KMS-11 (cell line): ENCODE measurements around the gene IZUMO1R.

Source experiments
- H2AFZ ChIP-seq: fragments of 200-600 bp; sonication (generic); 2 replicates; pipeline ENCODE4 v1.6.1; 2016; ENCODE audit warnings: antibody characterized with exemption, mixed run types, low read depth
- H3K27ac ChIP-seq: fragments of 200-600 bp; sonication (generic); 2 replicates; pipeline ENCODE4 v1.6.1; 2016; ENCODE audit warnings: mild to moderate bottlenecking, mixed run types
- H3K27me3 ChIP-seq: fragments of 200-600 bp; sonication (generic); 2 replicates; pipeline ENCODE4 v1.6.1; 2017; ENCODE audit warnings: mild to moderate bottlenecking, low read depth, mixed run types, moderate library complexity; ENCODE audit not compliant: insufficient read depth
- H3K36me3 ChIP-seq: fragments of 200-600 bp; sonication (generic); 2 replicates; pipeline ENCODE4 v1.6.1; 2017; ENCODE audit warnings: mild to moderate bottlenecking, mixed run types; ENCODE audit not compliant: insufficient read depth
- H3K4me1 ChIP-seq: fragments of 200-600 bp; sonication (generic); 2 replicates; pipeline ENCODE4 v1.6.1; 2016; ENCODE audit warnings: mild to moderate bottlenecking, low read depth, mixed run types; ENCODE audit not compliant: poor library complexity, severe bottlenecking
- H3K4me2 ChIP-seq: fragments of 200-600 bp; sonication (generic); 2 replicates; pipeline ENCODE4 v1.7.0; 2016; ENCODE audit warnings: mild to moderate bottlenecking, mixed run types
- H3K4me3 ChIP-seq: fragments of 200-600 bp; sonication (generic); IDR thresholded peaks from 2 replicates; pipeline ENCODE4 v1.6.1; 2017; ENCODE audit warnings: low read depth, low read length, mixed read lengths; ENCODE audit not compliant: insufficient read depth
- H3K79me2 ChIP-seq: fragments of 200-600 bp; sonication (generic); 2 replicates; pipeline ENCODE4 v1.6.1; 2016; ENCODE audit warnings: low read depth, mixed run types; ENCODE audit not compliant: insufficient read depth
- H3K9ac ChIP-seq: fragments of 200-600 bp; sonication (generic); 2 replicates; pipeline ENCODE4 v1.6.1; 2016; ENCODE audit warnings: mild to moderate bottlenecking, mixed run types
- H4K20me1 ChIP-seq: fragments of 200-600 bp; sonication (generic); 2 replicates; pipeline ENCODE4 v1.6.1; 2016; ENCODE audit warnings: mild to moderate bottlenecking, mixed run types; ENCODE audit not compliant: insufficient read depth
- TF ChIP-seq, protein P1 (sequence below): fragments of 200-600 bp; sonication (generic); conservative IDR thresholded peaks from 2 replicates; pipeline ENCODE4 v1.6.1; 2017; ENCODE audit warnings: low read depth, mild to moderate bottlenecking, antibody characterized with exemption, low read length, moderate library complexity, mixed read lengths

Gene IZUMO1R

DNA sequence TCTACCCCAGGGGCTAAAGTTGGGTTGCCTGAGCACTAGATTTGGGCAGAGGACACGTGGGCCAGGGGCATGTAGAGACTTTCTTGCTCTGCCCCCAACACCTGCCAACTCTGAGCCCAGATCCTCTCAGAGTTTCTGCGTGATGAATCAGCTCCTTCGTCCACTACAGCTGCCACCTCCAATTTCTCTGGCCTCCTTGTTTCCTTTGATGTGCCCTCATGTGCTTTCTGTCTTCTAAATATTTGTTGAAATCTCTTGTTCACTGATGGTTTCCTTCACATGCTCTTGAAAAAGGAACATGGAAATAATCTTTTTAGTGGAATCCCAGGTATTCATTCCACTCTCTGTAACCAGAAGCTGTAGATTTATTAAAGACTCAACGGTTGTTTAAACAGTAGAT, 8.0 kb downstream of the IZUMO1R start:
- Histone ChIP-seq H2AFZ (no peak overlapping the region), H3K27ac (no peak overlapping the region), H3K4me2 (no peak overlapping the region), H3K36me3 (no peaks in the 10 kb centered on the region), H3K79me2 (no peaks in the 10 kb centered on the region), H3K4me3 (no peak overlapping the region), H4K20me1 (no peaks in the 10 kb centered on the region), H3K27me3 (no peaks in the 10 kb centered on the region), H3K4me1 (no peaks in the 10 kb centered on the region), H3K9ac (no peak overlapping the region)
- TF ChIP-seq, protein P1, sequence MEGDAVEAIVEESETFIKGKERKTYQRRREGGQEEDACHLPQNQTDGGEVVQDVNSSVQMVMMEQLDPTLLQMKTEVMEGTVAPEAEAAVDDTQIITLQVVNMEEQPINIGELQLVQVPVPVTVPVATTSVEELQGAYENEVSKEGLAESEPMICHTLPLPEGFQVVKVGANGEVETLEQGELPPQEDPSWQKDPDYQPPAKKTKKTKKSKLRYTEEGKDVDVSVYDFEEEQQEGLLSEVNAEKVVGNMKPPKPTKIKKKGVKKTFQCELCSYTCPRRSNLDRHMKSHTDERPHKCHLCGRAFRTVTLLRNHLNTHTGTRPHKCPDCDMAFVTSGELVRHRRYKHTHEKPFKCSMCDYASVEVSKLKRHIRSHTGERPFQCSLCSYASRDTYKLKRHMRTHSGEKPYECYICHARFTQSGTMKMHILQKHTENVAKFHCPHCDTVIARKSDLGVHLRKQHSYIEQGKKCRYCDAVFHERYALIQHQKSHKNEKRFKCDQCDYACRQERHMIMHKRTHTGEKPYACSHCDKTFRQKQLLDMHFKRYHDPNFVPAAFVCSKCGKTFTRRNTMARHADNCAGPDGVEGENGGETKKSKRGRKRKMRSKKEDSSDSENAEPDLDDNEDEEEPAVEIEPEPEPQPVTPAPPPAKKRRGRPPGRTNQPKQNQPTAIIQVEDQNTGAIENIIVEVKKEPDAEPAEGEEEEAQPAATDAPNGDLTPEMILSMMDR = no peak

GRCh38 chr11:94314064-94314463, 9.7 kb downstream of the IZUMO1R start:
- Histone ChIP-seq H3K27ac (no peak overlapping the region), H3K4me3 (no peak overlapping the region), H2AFZ (no peak overlapping the region), H3K36me3 (no peaks in the 10 kb centered on the region), H3K9ac (no peak overlapping the region), H3K79me2 (no peaks in the 10 kb centered on the region), H3K27me3 (no peaks in the 10 kb centered on the region), H4K20me1 (no peaks in the 10 kb centered on the region), H3K4me2 (no peak overlapping the region), H3K4me1 (no peaks in the 10 kb centered on the region)
- TF ChIP-seq, protein P1 = no peak

DNA sequence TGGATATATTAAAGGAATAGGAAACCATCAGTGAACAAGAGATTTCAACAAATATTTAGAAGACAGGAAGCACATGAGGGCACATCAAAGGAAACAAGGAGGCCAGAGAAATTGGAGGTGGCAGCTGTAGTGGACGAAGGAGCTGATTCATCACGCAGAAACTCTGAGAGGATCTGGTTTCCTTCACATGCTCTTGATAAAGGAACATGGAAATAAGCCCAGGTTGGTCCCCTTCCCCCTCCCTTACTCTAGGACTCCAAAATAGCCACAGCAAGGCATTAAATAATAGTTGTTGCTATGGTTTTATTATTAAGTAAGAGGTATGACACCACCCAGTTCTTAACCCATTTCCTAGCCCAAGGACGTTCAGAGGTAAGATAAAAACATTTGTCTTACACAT, 11.3 kb downstream of the IZUMO1R start:
- Histone ChIP-seq H3K9ac (no peak overlapping the region), H4K20me1 (no peaks in the 10 kb centered on the region), H3K36me3 (no peaks in the 10 kb centered on the region), H3K27ac (no peak overlapping the region), H2AFZ (no peak overlapping the region), H3K27me3 (no peaks in the 10 kb centered on the region), H3K4me2 (no peak overlapping the region), H3K4me1 (no peaks in the 10 kb centered on the region), H3K79me2 (no peaks in the 10 kb centered on the region), H3K4me3 (no peak overlapping the region)
- TF ChIP-seq, protein P1 = no peak

- Histone ChIP-seq H2AFZ (no peak overlapping the region), H3K4me1 (no peaks in the 10 kb centered on the region), H3K4me2 (no peak overlapping the region), H3K9ac (no peak overlapping the region), H3K79me2 (no peaks in the 10 kb centered on the region), H3K4me3 (no peak overlapping the region), H3K27me3 (no peaks in the 10 kb centered on the region), H4K20me1 (no peaks in the 10 kb centered on the region), H3K27ac (no peak overlapping the region), H3K36me3 (no peaks in the 10 kb centered on the region)
- TF ChIP-seq, protein P1 = no peak
Observed at GRCh38 chr11:94322501-94322900, 18.1 kb downstream of the IZUMO1R start.
